H1 (cell line): ENCODE results near the gene CACNA1D. TPM values are rescaled to one million over a fixed set of nuclear protein-coding genes. Genes with fewer than 3 reads are reported as not detected.

Experiments
- CTCF ChIA-PET: fragments of 300-600 bp; sonication (Branson Sonifier 250); formaldehyde crosslinking; loops from one replicate; lab custom pipeline; 2021; ENCODE audit not compliant: partially characterized antibody; lab: Charles Lee
- POLR2A ChIA-PET: fragments of 300-600 bp; sonication (Branson Sonifier 250); formaldehyde crosslinking; loops from one replicate; lab custom pipeline; 2021; ENCODE audit warnings: inconsistent platforms; ENCODE audit not compliant: partially characterized antibody; lab: Charles Lee
- DNase-seq, 2 experiments: peaks; one replicate each; pipeline versions ENCODE4 v3.0.0 to v3.0.0-alpha.2; 2010 to 2022; ENCODE audit warnings: low spot score in 2 of 2, low read depth in 1 of 2, mixed read lengths in 1 of 2
- FAIRE-seq: peaks from 2 replicates; lab custom pipeline; 2011; peaks lifted over from hg19 to GRCh38; lab: Jason Lieb, UNC
- H2AFZ ChIP-seq: 2 replicates; pipeline ENCODE4 v1.8.1; 2012; ENCODE audit warnings: low read length, inconsistent platforms
- H2AK5ac ChIP-seq: 2 replicates; pipeline ENCODE4 v1.6.1; 2013; ENCODE audit warnings: low read depth, low read length
- H2BK120ac ChIP-seq: replicated peaks from 2 replicates; pipeline ENCODE3; 2013; ENCODE audit warnings: low read depth, low read length, inconsistent platforms
- H2BK12ac ChIP-seq: 2 replicates; pipeline ENCODE4 v1.6.1; 2013; ENCODE audit warnings: low read depth, low read length
- H2BK15ac ChIP-seq: 2 replicates; pipeline ENCODE4 v1.6.1; 2013; ENCODE audit warnings: low read length
- H2BK20ac ChIP-seq: 2 replicates; pipeline ENCODE4 v1.6.1; 2013; ENCODE audit warnings: low read length
- H2BK5ac ChIP-seq: 2 replicates; pipeline ENCODE4 v1.6.1; 2013; ENCODE audit warnings: low read depth, low read length
- H3K14ac ChIP-seq: 2 replicates; pipeline ENCODE4 v1.6.1; 2013; ENCODE audit warnings: inconsistent platforms; ENCODE audit not compliant: insufficient read length
- H3K18ac ChIP-seq: 2 replicates; pipeline ENCODE4 v1.6.1; 2013; ENCODE audit warnings: low read length; ENCODE audit errors: extremely low read depth
- H3K23ac ChIP-seq: 2 replicates; pipeline ENCODE4 v1.6.1; 2013; ENCODE audit warnings: inconsistent platforms; ENCODE audit not compliant: insufficient read length
- H3K23me2 ChIP-seq: 2 replicates; pipeline ENCODE4 v1.6.1; 2013; ENCODE audit warnings: low read depth, low read length
- H3K27ac ChIP-seq: 2 replicates; pipeline ENCODE4 v1.6.1; 2011; ENCODE audit warnings: low read depth, low read length, inconsistent platforms
- H3K27me3 ChIP-seq, 4 experiments: replicated peaks in 1 of 4; 1 replicate in 1 of 4; 2 replicates in 3 of 4; pipeline versions ENCODE4 v1.6.1 to v1.8.1; 2011 to 2013; ENCODE audit warnings: low read length in 3 of 4, mild to moderate bottlenecking in 3 of 4, inconsistent platforms in 2 of 4, mixed read lengths in 2 of 4, moderate library complexity in 1 of 4; ENCODE audit not compliant: control insufficient read depth in 3 of 4, insufficient read depth in 3 of 4; ENCODE audit errors: extremely low read depth in 1 of 4
- H3K36me3 ChIP-seq, 4 experiments: 2 replicates each; pipeline versions ENCODE4 v1.6.1 to v1.8.1; 2011 to 2013; ENCODE audit warnings: mild to moderate bottlenecking in 4 of 4, low read length in 3 of 4, moderate library complexity in 2 of 4, control low read depth in 1 of 4, inconsistent platforms in 1 of 4; ENCODE audit not compliant: insufficient read depth in 4 of 4, control insufficient read depth in 2 of 4
- H3K4ac ChIP-seq: replicated peaks from 2 replicates; pipeline ENCODE3; 2013; ENCODE audit warnings: low read length, low read depth, mixed read lengths, inconsistent platforms; ENCODE audit not compliant: insufficient read length
- H3K4me1 ChIP-seq, 4 experiments: replicated peaks in 1 of 4; 1 replicate in 1 of 4; 2 replicates in 3 of 4; pipeline versions ENCODE4 v1.6.1 to v1.8.1; 2011 to 2013; ENCODE audit warnings: low read length in 3 of 4, inconsistent platforms in 2 of 4, mixed read lengths in 1 of 4; ENCODE audit not compliant: insufficient read depth in 4 of 4, control insufficient read depth in 3 of 4
- H3K4me2 ChIP-seq, 2 experiments: 2 replicates each; pipeline versions ENCODE4 v1.6.1 to v1.8.1; 2011 to 2013; ENCODE audit warnings: low read depth in 2 of 2, low read length in 2 of 2, control low read depth in 1 of 2, inconsistent platforms in 1 of 2, mild to moderate bottlenecking in 1 of 2; ENCODE audit not compliant: insufficient read depth in 1 of 2
- H3K4me3 ChIP-seq, 4 experiments: fragments of 200-600, 300-600 bp in 1 of 4; sonication (generic), shearing (Covaris generic), sonication (Bioruptor Twin) in 1 of 4; 2 replicates each; pipeline versions ENCODE4 v1.5.1 to v1.8.1; 2011 to 2016; ENCODE audit warnings: low read length in 4 of 4, low read depth in 3 of 4, control low read depth in 2 of 4, inconsistent platforms in 2 of 4, mild to moderate bottlenecking in 2 of 4, mixed read lengths in 1 of 4, moderate library complexity in 1 of 4; ENCODE audit not compliant: insufficient read depth in 2 of 4; ENCODE audit errors: extremely low read depth in 1 of 4
- H3K56ac ChIP-seq: replicated peaks from 2 replicates; pipeline ENCODE3; 2013; ENCODE audit warnings: low read depth, mild to moderate bottlenecking, mixed read lengths, low read length, inconsistent platforms; ENCODE audit not compliant: insufficient read length
- H3K79me1 ChIP-seq: 2 replicates; pipeline ENCODE4 v1.6.1; 2013; ENCODE audit warnings: low read depth, low read length, control low read depth
- H3K79me2 ChIP-seq, 2 experiments: 2 replicates each; pipeline versions ENCODE4 v1.6.1 to v1.8.1; 2012 to 2013; ENCODE audit warnings: low read length in 2 of 2, mild to moderate bottlenecking in 2 of 2, inconsistent platforms in 1 of 2; ENCODE audit not compliant: insufficient read depth in 2 of 2, control insufficient read depth in 1 of 2
- H3K9ac ChIP-seq, 4 experiments: replicated peaks in 1 of 4; 1 replicate in 1 of 4; 2 replicates in 3 of 4; pipeline versions ENCODE4 v1.6.1 to v1.8.1; 2011 to 2013; ENCODE audit warnings: low read depth in 3 of 4, low read length in 3 of 4, control low read depth in 2 of 4, mild to moderate bottlenecking in 2 of 4, moderate library complexity in 2 of 4, inconsistent platforms in 1 of 4; ENCODE audit errors: extremely low read depth in 1 of 4
- H3K9me3 ChIP-seq, 2 experiments: 2 replicates each; pipeline versions ENCODE4 v1.6.1 to v1.8.1; 2012 to 2013; ENCODE audit warnings: mild to moderate bottlenecking in 2 of 2, moderate library complexity in 2 of 2, control low read depth in 1 of 2, inconsistent platforms in 1 of 2, low read depth in 1 of 2, low read length in 1 of 2, mixed read lengths in 1 of 2; ENCODE audit not compliant: insufficient read depth in 2 of 2
- H4K20me1 ChIP-seq, 2 experiments: replicated peaks in 1 of 2; 2 replicates each; pipeline versions ENCODE3 to v1.8.1; 2011 to 2013; ENCODE audit warnings: inconsistent platforms in 2 of 2, low read length in 2 of 2, mild to moderate bottlenecking in 1 of 2; ENCODE audit not compliant: insufficient read depth in 2 of 2, control insufficient read depth in 1 of 2
- H4K5ac ChIP-seq: 2 replicates; pipeline ENCODE4 v1.6.1; 2013; ENCODE audit warnings: low read length, low read depth, mixed read lengths, inconsistent platforms; ENCODE audit not compliant: insufficient read length
- H4K8ac ChIP-seq: 2 replicates; pipeline ENCODE4 v1.8.0; 2013; ENCODE audit warnings: mild to moderate bottlenecking, moderate library complexity, low read length, inconsistent platforms; ENCODE audit not compliant: insufficient read depth; ENCODE audit errors: extremely low read depth
- H4K91ac ChIP-seq: replicated peaks from 2 replicates; pipeline ENCODE3; 2013; ENCODE audit warnings: low read length, mixed read lengths, inconsistent platforms; ENCODE audit not compliant: insufficient read length
- CTBP2 ChIP-seq: IDR thresholded peaks from 2 replicates; pipeline ENCODE4 v1.7.0; 2011; ENCODE audit warnings: borderline replicate concordance, mild to moderate bottlenecking, moderate library complexity, mixed read lengths, low read length; ENCODE audit not compliant: insufficient read depth, insufficient read length
- TBP ChIP-seq: IDR thresholded peaks from 2 replicates; pipeline ENCODE4 v1.6.1; 2011; ENCODE audit warnings: low read depth, low read length, improper control_type of control experiment
- WGBS, 2 experiments: shearing (Covaris generic) in 1 of 2; methylation state at CpG; one replicate each; pipeline versions ENCODE4 v1.1.6 to v1.1.7; 2013 to 2015; ENCODE audit warnings: low lambda C conversion rate in 2 of 2, mixed read lengths in 2 of 2, inconsistent platforms in 1 of 2, low coverage in 1 of 2, missing lambda C conversion rate in 1 of 2; ENCODE audit not compliant: insufficient replicate concordance in 2 of 2, insufficient coverage in 1 of 2, insufficient read length in 1 of 2; ENCODE audit errors: extremely low coverage in 1 of 2, missing lambda C conversion rate in 1 of 2; 5-methylcytosine and 5-hydroxymethylcytosine counted together
- polyA plus RNA-seq, 7 experiments: library from polyadenylated mRNA; depleted of rRNA in 3 of 7; stranded (reverse) in 5 of 7; unstranded in 2 of 7; fragments of >200 nt in 5 of 7; fragments of 200-250 nt in 2 of 7; gene quantifications; 1 replicate in 5 of 7; 2 replicates in 1 of 7; 4 replicates in 1 of 7; pipeline versions ENCODE4 v1.2.1 to v1.2.3, GENCODE V29; 2011 to 2013; ENCODE audit warnings: missing spikeins in 2 of 7, mixed read lengths in 2 of 7
- total RNA-seq: library from RNA; stranded (reverse); fragmentation: NEBNext Ultra II Directional; extraction: Animal tissue kit (Norgen Biotek cat#: 25700); gene quantifications from 2 replicates; pipeline ENCODE4 v1.2.1, GENCODE V29; 2021

CACNA1D gene
- total and polyA plus RNA-seq, 2 of the 8 experiments (the other 6 are each of a cell fraction or from before 2014, with no cell fraction given) = 2.0 to 2.9 TPM

DNA sequence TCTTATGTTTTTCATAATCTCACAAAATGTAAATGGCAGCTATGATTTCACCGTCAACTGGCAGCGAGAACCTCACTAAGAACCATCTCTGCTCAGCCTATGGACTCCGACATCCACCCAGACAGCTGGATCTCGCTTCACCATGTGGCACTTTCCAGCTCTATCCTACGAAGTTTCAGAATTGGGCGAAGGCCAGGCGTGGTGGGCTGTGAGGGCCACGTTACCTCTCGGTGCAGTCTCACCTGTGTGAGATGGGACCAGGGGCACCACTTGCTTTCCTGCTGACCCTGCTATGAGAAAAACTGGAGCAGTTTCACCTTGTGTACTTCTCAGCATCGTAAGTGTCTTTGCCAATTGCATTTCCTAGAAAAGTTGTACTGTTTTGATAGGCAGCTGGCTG lies 319.5 kb downstream of the CACNA1D start:
- H3K23ac ChIP-seq = no peak overlapping the region
- DNase-seq (no peak), FAIRE-seq (no peak)
- no peak overlapping the region for H3K14ac ChIP-seq
- no peak overlapping the region for H2BK15ac ChIP-seq
- H3K4ac ChIP-seq = no peak overlapping the region
- H2AK5ac ChIP-seq = no peak overlapping the region
- no peak overlapping the region for H2BK120ac ChIP-seq
- H4K91ac ChIP-seq = no peak overlapping the region
- CTCF ChIA-PET = interaction anchor here (1.0 to 1.1 kb wide), 3 partner anchors 19 to 92 kb away, joined by 3 to 5 read pairs (median 4); no protein-coding TSS in a partner anchor
- POLR2A ChIA-PET = interaction anchor here (0.6 kb wide), 1 partner anchor 1248 kb away, joined by 3 read pairs; no protein-coding TSS in a partner anchor
- H3K56ac ChIP-seq = no peak overlapping the region
- no peaks in the 10 kb centered on the region; a peak in 1 of 7 replicates for H3K4me1 ChIP-seq
- H2BK12ac ChIP-seq = no peak overlapping the region
- no peaks in the 10 kb centered on the region for H3K9me3 ChIP-seq
- 91% methylated on average over 10 of the region's 10 CpGs; no CpG with 5 or more reads in 1 of the 2 experiments for WGBS, 2 experiments
- no peak overlapping the region for H2BK5ac ChIP-seq
- TF ChIP-seq CTBP2 (no peak), TBP (no peak)
- H3K27ac ChIP-seq = no peak overlapping the region
- no peak overlapping the region for H3K4me3 ChIP-seq
- no peak overlapping the region for H4K5ac ChIP-seq
- no peak overlapping the region for H3K4me2 ChIP-seq
- H4K20me1 ChIP-seq = peaks cover 0 to 6% of the 10 kb centered on the region in 2 experiments
- no peak overlapping the region for H3K9ac ChIP-seq
- no peaks in the 10 kb centered on the region for H3K79me1 ChIP-seq
- no peaks in the 10 kb centered on the region for H3K27me3 ChIP-seq
- no peaks in the 10 kb centered on the region for H3K79me2 ChIP-seq
- H4K8ac ChIP-seq = no peak overlapping the region
- H3K23me2 ChIP-seq = no peaks in the 10 kb centered on the region
- no peak overlapping the region for H2BK20ac ChIP-seq
- no peak overlapping the region; the same call in 1 of the 2 replicates for H3K18ac ChIP-seq
- H2AFZ ChIP-seq = no peak overlapping the region
- peaks cover 4 to 9% (median 5%) of the 10 kb centered on the region in 4 experiments; a peak in 5 of 8 replicates for H3K36me3 ChIP-seq
